Thyroid gland (tissue), 4 donors: ENCODE measurements around the gene KRT36.

Experiments used
- POLR2A ChIP-seq, 2 donors: fragments of 450-650 bp; IDR thresholded peaks; one replicate each; pipeline ENCODE4 v1.6.1; 2017; ENCODE audit warnings: antibody characterized with exemption in 2 of 2, mild to moderate bottlenecking in 2 of 2, moderate library complexity in 1 of 2
- TF ChIP-seq, protein P1 (sequence below), 6 experiments: fragments of 200-600 bp in 3 of 6; fragments of 450-650 bp in 3 of 6; sonication (generic) in 3 of 6; IDR thresholded peaks; one replicate each; pipeline ENCODE4 v1.5.1; 2016 to 2019; ENCODE audit warnings: antibody characterized with exemption in 6 of 6, mild to moderate bottlenecking in 2 of 6, inconsistent platforms in 1 of 6, moderate library complexity in 1 of 6

DNA sequence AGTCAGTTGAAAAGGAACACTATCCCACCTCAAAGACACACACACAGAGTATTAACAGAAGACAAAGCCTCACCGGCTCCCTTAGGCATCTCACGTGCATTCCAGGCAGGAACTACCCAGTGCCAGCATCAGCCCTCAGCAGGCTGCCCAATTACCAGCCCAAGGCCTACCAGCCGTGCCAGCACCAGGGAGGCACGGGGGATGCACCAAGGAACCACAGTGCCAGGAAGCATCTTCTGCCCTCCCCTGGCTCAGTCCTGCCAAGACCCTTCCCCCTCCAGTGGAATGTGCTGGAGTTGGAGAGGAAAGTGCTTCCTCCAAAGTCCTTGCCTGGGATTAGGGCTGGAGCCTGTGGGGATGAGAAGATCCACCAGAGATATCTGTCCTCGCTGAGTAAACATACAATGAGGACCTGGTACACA lies 49.4 kb upstream of the KRT36 start:
- TF ChIP-seq, protein P1, sequence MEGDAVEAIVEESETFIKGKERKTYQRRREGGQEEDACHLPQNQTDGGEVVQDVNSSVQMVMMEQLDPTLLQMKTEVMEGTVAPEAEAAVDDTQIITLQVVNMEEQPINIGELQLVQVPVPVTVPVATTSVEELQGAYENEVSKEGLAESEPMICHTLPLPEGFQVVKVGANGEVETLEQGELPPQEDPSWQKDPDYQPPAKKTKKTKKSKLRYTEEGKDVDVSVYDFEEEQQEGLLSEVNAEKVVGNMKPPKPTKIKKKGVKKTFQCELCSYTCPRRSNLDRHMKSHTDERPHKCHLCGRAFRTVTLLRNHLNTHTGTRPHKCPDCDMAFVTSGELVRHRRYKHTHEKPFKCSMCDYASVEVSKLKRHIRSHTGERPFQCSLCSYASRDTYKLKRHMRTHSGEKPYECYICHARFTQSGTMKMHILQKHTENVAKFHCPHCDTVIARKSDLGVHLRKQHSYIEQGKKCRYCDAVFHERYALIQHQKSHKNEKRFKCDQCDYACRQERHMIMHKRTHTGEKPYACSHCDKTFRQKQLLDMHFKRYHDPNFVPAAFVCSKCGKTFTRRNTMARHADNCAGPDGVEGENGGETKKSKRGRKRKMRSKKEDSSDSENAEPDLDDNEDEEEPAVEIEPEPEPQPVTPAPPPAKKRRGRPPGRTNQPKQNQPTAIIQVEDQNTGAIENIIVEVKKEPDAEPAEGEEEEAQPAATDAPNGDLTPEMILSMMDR (IDR thresholded peaks at IDR 0.05) = no peak
- no peak for TF ChIP-seq POLR2A (IDR thresholded peaks at IDR 0.05)
